CD14-positive monocyte (primary cell): ENCODE measurements around the gene WHAMM. TPM values are rescaled to one million over a fixed set of nuclear protein-coding genes. Genes with fewer than 3 reads are reported as not detected.

Experiments used
- DNase-seq, 3 donors: peaks; one replicate each; pipeline ENCODE4 v3.0.0-alpha.2; 2011 to 2022
- H2AFZ ChIP-seq: 2 replicates; pipeline ENCODE4 v1.6.0; 2012; ENCODE audit warnings: mild to moderate bottlenecking, low read depth, low read length, inconsistent platforms; ENCODE audit not compliant: insufficient read depth, poor library complexity, severe bottlenecking
- H3K27ac ChIP-seq, 2 donors: 1 replicate in 1 of 2; 2 replicates in 1 of 2; pipeline ENCODE4 v1.5.1; 2012 to 2013; ENCODE audit warnings: low read length in 2 of 2, control low read depth in 1 of 2, inconsistent platforms in 1 of 2, low read depth in 1 of 2, mild to moderate bottlenecking in 1 of 2
- H3K27me3 ChIP-seq, 2 donors: one replicate each; pipeline versions ENCODE4 v1.6.0 to v1.6.1; 2011 to 2013; ENCODE audit warnings: low read length in 2 of 2; ENCODE audit not compliant: control insufficient read depth in 2 of 2, insufficient read depth in 2 of 2
- H3K36me3 ChIP-seq, 2 donors: replicated peaks in 1 of 2; 1 replicate in 1 of 2; 2 replicates in 1 of 2; pipeline versions ENCODE4 v1.5.1 to v1.6.1; 2012 to 2013; ENCODE audit warnings: low read length in 2 of 2, control low read depth in 1 of 2, inconsistent platforms in 1 of 2, mild to moderate bottlenecking in 1 of 2; ENCODE audit not compliant: insufficient read depth in 2 of 2, control insufficient read depth in 1 of 2
- H3K4me1 ChIP-seq, 2 donors: 1 replicate in 1 of 2; 2 replicates in 1 of 2; pipeline versions ENCODE4 v1.5.1 to v1.6.1; 2012 to 2013; ENCODE audit warnings: low read length in 2 of 2, control low read depth in 1 of 2, inconsistent platforms in 1 of 2, mild to moderate bottlenecking in 1 of 2, moderate library complexity in 1 of 2; ENCODE audit not compliant: insufficient read depth in 2 of 2, control insufficient read depth in 1 of 2
- H3K4me2 ChIP-seq: replicated peaks from 2 replicates; pipeline ENCODE3; 2012; ENCODE audit warnings: low read length, moderate library complexity, mild to moderate bottlenecking; ENCODE audit not compliant: poor library complexity, severe bottlenecking; ENCODE audit errors: extremely low read depth
- H3K4me3 ChIP-seq, 3 experiments: fragments of 200-600 bp in 1 of 3; sonication (generic) in 1 of 3; replicated peaks in 1 of 3; 1 replicate in 2 of 3; 2 replicates in 1 of 3; pipeline ENCODE4 v1.5.1; 2011 to 2013; ENCODE audit warnings: low read length in 3 of 3, mild to moderate bottlenecking in 3 of 3, control low read depth in 2 of 3, low read depth in 2 of 3, inconsistent platforms in 1 of 3, moderate library complexity in 1 of 3
- H3K79me2 ChIP-seq: 2 replicates; pipeline ENCODE4 v1.6.0; 2012; ENCODE audit warnings: mild to moderate bottlenecking, control low read depth, inconsistent platforms, low read length, moderate library complexity; ENCODE audit not compliant: insufficient read depth
- H3K9ac ChIP-seq: 2 replicates; pipeline ENCODE4 v1.6.0; 2017; ENCODE audit warnings: low read length, mild to moderate bottlenecking; ENCODE audit not compliant: insufficient read depth, poor library complexity, severe bottlenecking
- H3K9me3 ChIP-seq, 2 donors: replicated peaks in 1 of 2; 1 replicate in 1 of 2; 2 replicates in 1 of 2; pipeline versions ENCODE4 v1.5.1 to v1.6.1; 2012 to 2013; ENCODE audit warnings: low read length in 2 of 2, control low read depth in 1 of 2; ENCODE audit not compliant: control insufficient read depth in 1 of 2, insufficient read depth in 1 of 2
- H4K20me1 ChIP-seq: 2 replicates; pipeline ENCODE4 v1.6.0; 2012; ENCODE audit warnings: mild to moderate bottlenecking, low read length, control low read depth, moderate library complexity; ENCODE audit not compliant: insufficient read depth
- H3K27ac Mint-ChIP-seq, 7 donors: one replicate each; pipeline ENCODE4 v1.8.0; 2020; ENCODE audit warnings: mild to moderate bottlenecking in 7 of 7, mixed read lengths in 7 of 7, moderate library complexity in 6 of 7, inconsistent platforms in 2 of 7
- H3K27me3 Mint-ChIP-seq, 3 donors: one replicate each; pipeline ENCODE4 v1.8.0; 2021 to 2022; ENCODE audit warnings: low read depth in 3 of 3, mild to moderate bottlenecking in 3 of 3, mixed read lengths in 3 of 3, moderate library complexity in 3 of 3, inconsistent platforms in 1 of 3
- H3K36me3 Mint-ChIP-seq, 2 donors: one replicate each; pipeline ENCODE4 v1.8.0; 2020; ENCODE audit warnings: mixed read lengths in 2 of 2, inconsistent platforms in 1 of 2, mild to moderate bottlenecking in 1 of 2
- H3K4me1 Mint-ChIP-seq: one replicate; pipeline ENCODE4 v1.8.0; 2020; ENCODE audit warnings: mild to moderate bottlenecking, mixed read lengths
- H3K4me3 Mint-ChIP-seq, 2 donors: one replicate each; pipeline ENCODE4 v1.8.0; 2020; ENCODE audit warnings: mild to moderate bottlenecking in 2 of 2, mixed read lengths in 2 of 2, moderate library complexity in 1 of 2
- H3K9me3 Mint-ChIP-seq, 7 donors: one replicate each; pipeline ENCODE4 v1.8.0; 2020 to 2022; ENCODE audit warnings: mixed read lengths in 7 of 7, mild to moderate bottlenecking in 6 of 7, moderate library complexity in 6 of 7, inconsistent platforms in 2 of 7
- CTCF ChIP-seq: fragments of 200-600 bp; IDR thresholded peaks from one replicate; pipeline ENCODE4 v1.8.0; 2022; ENCODE audit warnings: antibody characterized with exemption, mild to moderate bottlenecking
- WGBS: methylation state at CpG from one replicate; pipeline ENCODE4 v1.1.5; 2013; ENCODE audit warnings: missing lambda C conversion rate; ENCODE audit not compliant: insufficient coverage; 5-methylcytosine and 5-hydroxymethylcytosine counted together
- intact Hi-C, 2 donors: fragments of 100-400 bp; cut with micrococcal nuclease; formaldehyde crosslinking; loops; one replicate each; pipeline versions ENCODE4 v1.15.0 to v1.15.1; 2023
- polyA plus RNA-seq, 3 donors: library from polyadenylated mRNA; depleted of rRNA in 1 of 3; unstranded in 2 of 3; stranded (reverse) in 1 of 3; fragments of 300-500 nt in 2 of 3; fragments of >200 nt in 1 of 3; fragmentation: Illumina TruSeq in 2 of 3; gene quantifications; 1 replicate in 2 of 3; 2 replicates in 1 of 3; pipeline ENCODE4 v1.2.3, GENCODE V29; 2012 to 2021

WHAMM gene
- polyA plus RNA-seq, 3 donors: 0.69 to 7.8 (median 0.92) TPM

GRCh38 chr15:82767163-82767829, 42.1 kb upstream of the WHAMM start:
- no peaks in the 10 kb centered on the region for H3K4me1 Mint-ChIP-seq
- 91% methylated on average over 1 of the region's 2 CpGs for WGBS
- H3K9me3 Mint-ChIP-seq: peaks cover 0 to 3% (median 0%) of the 10 kb centered on the region in 7 donors

GRCh38 chr15:82768414-82769054, 40.9 kb upstream of the WHAMM start:
- Mint-ChIP-seq H3K4me1 (no peaks in the 10 kb centered on the region), H3K27me3 (peaks cover 0 to 5% (median 3%) of the 10 kb centered on the region in 3 donors), H3K9me3 (peaks cover 0 to 3% (median 0%) of the 10 kb centered on the region in 7 donors), H3K36me3 (peaks cover 20 to 33% of the 10 kb centered on the region in 2 donors), H3K4me3 (no peak overlapping the region), H3K27ac (peak overlapping the region in 1 of 7 donors; percentile 37)
- no peaks in the 10 kb centered on the region for H3K79me2 ChIP-seq
- no peak for DNase-seq
- H3K27me3 ChIP-seq: no peaks in the 10 kb centered on the region
- WGBS: 100% methylated on average over 2 of the region's 4 CpGs
- no peak for TF ChIP-seq CTCF
- no peak overlapping the region for H3K9ac ChIP-seq
- peaks cover 5 to 23% of the 10 kb centered on the region in 2 donors for H3K36me3 ChIP-seq
- no peak overlapping the region for H2AFZ ChIP-seq
- no peaks in the 10 kb centered on the region for H3K4me1 ChIP-seq
- no peak overlapping the region for H3K4me3 ChIP-seq
- H4K20me1 ChIP-seq: no peaks in the 10 kb centered on the region
- H3K27ac ChIP-seq: no peak overlapping the region
- intact Hi-C loops: no loop called here
- no peak overlapping the region for H3K4me2 ChIP-seq
- H3K9me3 ChIP-seq: no peaks in the 10 kb centered on the region

More at GRCh38 chr15:82767163-82767829, 42.1 kb upstream of the WHAMM start:
- no peak overlapping the region for H2AFZ ChIP-seq
- TF ChIP-seq CTCF: no peak
- intact Hi-C loops: no loop called here
- peaks cover 7 to 36% of the 10 kb centered on the region in 2 donors for H3K36me3 ChIP-seq
- H3K79me2 ChIP-seq: no peaks in the 10 kb centered on the region
- no peak overlapping the region for H3K9ac ChIP-seq
- H3K27ac ChIP-seq: no peak overlapping the region
- H3K4me1 ChIP-seq: no peaks in the 10 kb centered on the region
- H3K27me3 ChIP-seq: no peaks in the 10 kb centered on the region
- no peaks in the 10 kb centered on the region for H3K9me3 ChIP-seq
- Mint-ChIP-seq H3K36me3 (peaks cover 24 to 39% of the 10 kb centered on the region in 2 donors), H3K27ac (no peak overlapping the region), H3K4me3 (no peak overlapping the region), H3K27me3 (peaks cover 0 to 3% (median 2%) of the 10 kb centered on the region in 3 donors)
- no peak overlapping the region for H3K4me3 ChIP-seq
- no peak overlapping the region for H3K4me2 ChIP-seq
- no peak for DNase-seq
- H4K20me1 ChIP-seq: no peaks in the 10 kb centered on the region
